GM18507 (cell line): ENCODE results near the gene PDXDC1.
"Not testable (repeated sequence)": the region's sequence is repeated elsewhere in the genome, so short reads cannot be mapped to it uniquely, and the experiment has no call there.

ENCODE experiments used
- DNase-seq: peaks from one replicate; pipeline ENCODE4 v3.0.0; 2011; ENCODE audit warnings: low read depth; ENCODE audit not compliant: insufficient read length; ENCODE audit errors: extremely low spot score
- FAIRE-seq: peaks from 2 replicates; lab custom pipeline; 2011; peaks lifted over from hg19 to GRCh38; lab: Jason Lieb, UNC

PDXDC1 gene

GRCh38 chr16:15054357-15055140, 79.7 kb downstream of the PDXDC1 start:
- FAIRE-seq (no peak), DNase-seq (no peak)

- DNase-seq (peak; percentile 48), FAIRE-seq (peak; percentile 15)
These were observed 80.6 kb downstream of the PDXDC1 start for GRCh38 chr16:15055141-15056053.

GRCh38 chr16:15057681-15058417, 83.0 kb downstream of the PDXDC1 start:
- DNase-seq (no peak), FAIRE-seq (no peak)

GRCh38 chr16:15059324-15059723, 84.5 kb downstream of the PDXDC1 start:
- FAIRE-seq, result no peak
- DNase-seq, result no peak

- DNase-seq, FAIRE-seq: not testable (repeated sequence)
These were observed 87.4 kb downstream of the PDXDC1 start for GRCh38 chr16:15062085-15062810.

GRCh38 chr16:15065961-15066360, 91.1 kb downstream of the PDXDC1 start:
- DNase-seq, FAIRE-seq: not testable (repeated sequence)

- FAIRE-seq, DNase-seq: not testable (repeated sequence)
These were observed 91.9 kb downstream of the PDXDC1 start for GRCh38 chr16:15066690-15067089.

- FAIRE-seq, DNase-seq: not testable (repeated sequence)
These were observed 96.2 kb downstream of the PDXDC1 start for GRCh38 chr16:15071013-15071412.

- not testable (repeated sequence) for DNase-seq, FAIRE-seq
These were observed 97.3 kb downstream of the PDXDC1 start for GRCh38 chr16:15071916-15072769.

GRCh38 chr16:15073101-15073500, 98.3 kb downstream of the PDXDC1 start:
- DNase-seq (no peak), FAIRE-seq (no peak)

GRCh38 chr16:15076161-15076560, 101.3 kb downstream of the PDXDC1 start:
- not testable (repeated sequence) for DNase-seq, FAIRE-seq

GRCh38 chr16:15080883-15081282, 106.1 kb downstream of the PDXDC1 start:
- not testable (repeated sequence) for DNase-seq, FAIRE-seq

GRCh38 chr16:15082788-15083187, 108.0 kb downstream of the PDXDC1 start:
- not testable (repeated sequence) for FAIRE-seq

GRCh38 chr16:15090663-15091269, 115.9 kb downstream of the PDXDC1 start:
- FAIRE-seq, DNase-seq: not testable (repeated sequence)

More at GRCh38 chr16:15082788-15083187, 108.0 kb downstream of the PDXDC1 start:
- not testable (repeated sequence) for DNase-seq

GRCh38 chr16:15093571-15093954, 118.7 kb downstream of the PDXDC1 start:
- FAIRE-seq, DNase-seq: not testable (repeated sequence)

GRCh38 chr16:15093955-15094827, 119.4 kb downstream of the PDXDC1 start, which contains the start of gene RRN3:
Gene RRN3 (minus strand): TSS chr16:15094272. CDS start chr16:15094233, 39 bp downstream.
- not testable (repeated sequence) for FAIRE-seq
- DNase-seq, result peak; percentile 71
